HG02763 (cell line): ENCODE results near the gene MLST8.
"Not testable (repeated sequence)": the region's sequence is repeated elsewhere in the genome, so short reads cannot be mapped to it uniquely, and the experiment has no call there.

Experiments
- ATAC-seq: cut with Tn5 transposase; IDR thresholded peaks from one replicate; pipeline ENCODE4 v1.9.1; 2021; ENCODE audit warnings: mild to moderate bottlenecking, moderate library complexity; ENCODE audit not compliant: unreplicated experiment

The MLST8 gene

GRCh38 chr16:2190002-2190658 is 15.1 kb upstream of the MLST8 start:
- ATAC-seq, result no peak

GRCh38 chr16:2190659-2191445 is 14.4 kb upstream of the MLST8 start:
- ATAC-seq, result no peak

GRCh38 chr16:2191446-2191706 is 13.9 kb upstream of the MLST8 start:
- ATAC-seq, result no peak

- no peak for ATAC-seq
Observed at GRCh38 chr16:2194166-2194834, 11.0 kb upstream of the MLST8 start.

GRCh38 chr16:2194852-2195321 is 10.4 kb upstream of the MLST8 start:
- no peak for ATAC-seq

GRCh38 chr16:2195322-2196161 is 9.7 kb upstream of the MLST8 start:
- no peak for ATAC-seq

- no peak for ATAC-seq
Observed at GRCh38 chr16:2196162-2196980, 8.9 kb upstream of the MLST8 start, which contains the start of gene CASKIN1. Gene CASKIN1 (minus strand): TSS chr16:2196605. CDS start chr16:2196432, 173 bp downstream.

GRCh38 chr16:2196981-2197511 is 8.2 kb upstream of the MLST8 start:
- no peak for ATAC-seq

- ATAC-seq, result no peak
Observed at GRCh38 chr16:2197765-2198164, 7.5 kb upstream of the MLST8 start.

GRCh38 chr16:2198283-2198682 is 7.0 kb upstream of the MLST8 start:
- no peak for ATAC-seq

GRCh38 chr16:2199095-2199494 is 6.2 kb upstream of the MLST8 start:
- no peak for ATAC-seq

GRCh38 chr16:2199621-2200139 is 5.6 kb upstream of the MLST8 start:
- ATAC-seq, result no peak

- ATAC-seq, result no peak
Observed at GRCh38 chr16:2200313-2200712, 4.9 kb upstream of the MLST8 start.

- ATAC-seq, result not testable (repeated sequence)
Observed at GRCh38 chr16:2203119-2203688, 2.0 kb upstream of the MLST8 start.

GRCh38 chr16:2204416-2205103 is 694 bp upstream of the MLST8 start:
- ATAC-seq, result peak; percentile 2

- no peak for ATAC-seq
Observed at GRCh38 chr16:2205967-2206313, 686 bp downstream of the MLST8 start.

- ATAC-seq, result no peak
Observed at GRCh38 chr16:2206420-2206779, 1.1 kb downstream of the MLST8 start.

- ATAC-seq, result no peak
Observed at GRCh38 chr16:2206780-2207433, 1.7 kb downstream of the MLST8 start.
